Esophagus (tissue), 2 donors: ENCODE measurements around the gene OR51S1. TPM values are rescaled to one million over a fixed set of nuclear protein-coding genes. Genes with fewer than 3 reads are reported as not detected.
"Not testable (repeated sequence)": the region's sequence is repeated elsewhere in the genome, so short reads cannot be mapped to it uniquely, and the experiment has no call there.

ENCODE experiments used
- H3K27ac ChIP-seq, 2 donors: one replicate each; pipeline ENCODE4 v1.5.1; 2013; ENCODE audit warnings: low read depth in 2 of 2, mild to moderate bottlenecking in 2 of 2, inconsistent platforms in 1 of 2, low read length in 1 of 2, moderate library complexity in 1 of 2
- H3K27me3 ChIP-seq, 2 donors: one replicate each; pipeline ENCODE4 v1.6.1; 2013; ENCODE audit warnings: low read length in 2 of 2, control low read depth in 1 of 2, mild to moderate bottlenecking in 1 of 2; ENCODE audit not compliant: insufficient read depth in 2 of 2, control insufficient read depth in 1 of 2
- H3K36me3 ChIP-seq, 2 donors: one replicate each; pipeline ENCODE4 v1.6.1; 2013; ENCODE audit warnings: low read length in 1 of 2; ENCODE audit not compliant: control insufficient read depth in 2 of 2, insufficient read depth in 2 of 2
- H3K4me1 ChIP-seq, 2 donors: one replicate each; pipeline ENCODE4 v1.6.1; 2013; ENCODE audit warnings: low read length in 1 of 2; ENCODE audit not compliant: control insufficient read depth in 2 of 2, insufficient read depth in 2 of 2
- H3K4me3 ChIP-seq, 2 donors: one replicate each; pipeline ENCODE4 v1.5.1; 2013; ENCODE audit warnings: low read length in 2 of 2, mild to moderate bottlenecking in 2 of 2, low read depth in 1 of 2, moderate library complexity in 1 of 2
- H3K9me3 ChIP-seq, 2 donors: one replicate each; pipeline ENCODE4 v1.6.1; 2013; ENCODE audit warnings: mild to moderate bottlenecking in 2 of 2, low read depth in 1 of 2, low read length in 1 of 2, moderate library complexity in 1 of 2; ENCODE audit not compliant: control insufficient read depth in 2 of 2, insufficient read depth in 1 of 2
- WGBS, 2 donors: extraction: QIAGEN DNeasy Blood & Tissue Kit; methylation state at CpG; one replicate each; pipeline ENCODE4 v1.1.7; 2013; 5-methylcytosine and 5-hydroxymethylcytosine counted together
- polyA plus RNA-seq, 2 donors: library from polyadenylated mRNA; stranded (reverse); fragments of 200-250 nt; gene quantifications; one replicate each; pipeline ENCODE4 v1.2.3, GENCODE V29; 2013
- donor health status: healthy with polysubstance abuse.
- donor health status: Bipolar disorder and iron deficiency.

The OR51S1 gene
- polyA plus RNA-seq, 2 donors = not detected

GRCh38 chr11:4865855-4866254, 16.8 kb upstream of the OR51S1 start:
- Histone ChIP-seq H3K9me3 (no peaks in the 10 kb centered on the region), H3K4me1 (no peaks in the 10 kb centered on the region), H3K36me3 (no peaks in the 10 kb centered on the region), H3K27me3 (no peaks in the 10 kb centered on the region), H3K4me3 (no peak overlapping the region), H3K27ac (no peak overlapping the region)
- WGBS, 2 donors = 22 to 23% methylated on average over 1 of the region's 1 CpG

- Histone ChIP-seq H3K27ac (no peak overlapping the region), H3K9me3 (no peaks in the 10 kb centered on the region), H3K36me3 (no peaks in the 10 kb centered on the region), H3K27me3 (no peaks in the 10 kb centered on the region), H3K4me1 (no peaks in the 10 kb centered on the region), H3K4me3 (no peak overlapping the region)
- 74 to 80% methylated on average over 4 of the region's 4 CpGs for WGBS, 2 donors
Observed at GRCh38 chr11:4863876-4864275, 14.9 kb upstream of the OR51S1 start.

GRCh38 chr11:4862447-4863236, 13.6 kb upstream of the OR51S1 start:
- H3K36me3 ChIP-seq = no peaks in the 10 kb centered on the region
- H3K9me3 ChIP-seq = no peaks in the 10 kb centered on the region
- no peaks in the 10 kb centered on the region for H3K27me3 ChIP-seq
- H3K27ac ChIP-seq = no peak overlapping the region
- no peaks in the 10 kb centered on the region for H3K4me1 ChIP-seq
- H3K4me3 ChIP-seq = no peak overlapping the region

GRCh38 chr11:4854286-4854685, 5.3 kb upstream of the OR51S1 start:
- H3K27me3 ChIP-seq, H3K9me3 ChIP-seq, H3K4me3 ChIP-seq, H3K27ac ChIP-seq, H3K36me3 ChIP-seq, H3K4me1 ChIP-seq: not testable (repeated sequence)
- WGBS, 2 donors = 81 to 88% methylated on average over 7 of the region's 7 CpGs

GRCh38 chr11:4851033-4851432, 2.0 kb upstream of the OR51S1 start:
- Histone ChIP-seq H3K36me3 (no peaks in the 10 kb centered on the region), H3K9me3 (no peaks in the 10 kb centered on the region), H3K27ac (no peak overlapping the region), H3K27me3 (no peaks in the 10 kb centered on the region), H3K4me3 (no peak overlapping the region), H3K4me1 (no peaks in the 10 kb centered on the region)
- WGBS, 2 donors = 11% methylated on average over 4 of the region's 4 CpGs

- no peaks in the 10 kb centered on the region for H3K9me3 ChIP-seq
- no peak overlapping the region for H3K27ac ChIP-seq
- H3K27me3 ChIP-seq = no peaks in the 10 kb centered on the region
- no peaks in the 10 kb centered on the region for H3K36me3 ChIP-seq
- 83 to 92% methylated on average over 2 of the region's 2 CpGs for WGBS, 2 donors
- no peak overlapping the region for H3K4me3 ChIP-seq
- H3K4me1 ChIP-seq = no peaks in the 10 kb centered on the region
Observed at GRCh38 chr11:4839851-4840549, 9.0 kb downstream of the OR51S1 start.

- Histone ChIP-seq H3K27me3 (no peaks in the 10 kb centered on the region), H3K9me3 (no peaks in the 10 kb centered on the region), H3K36me3 (no peaks in the 10 kb centered on the region), H3K27ac (no peak overlapping the region), H3K4me3 (no peak overlapping the region), H3K4me1 (no peaks in the 10 kb centered on the region)
- WGBS, 2 donors = 54 to 61% methylated on average over 2 of the region's 2 CpGs
Observed at GRCh38 chr11:4830909-4831308, 18.1 kb downstream of the OR51S1 start.

GRCh38 chr11:4830346-4830745, 18.7 kb downstream of the OR51S1 start:
- H3K27ac ChIP-seq = no peak overlapping the region
- no peaks in the 10 kb centered on the region for H3K27me3 ChIP-seq
- no peak overlapping the region for H3K4me3 ChIP-seq
- H3K4me1 ChIP-seq = no peaks in the 10 kb centered on the region
- H3K9me3 ChIP-seq = no peaks in the 10 kb centered on the region
- H3K36me3 ChIP-seq = no peaks in the 10 kb centered on the region
- 45 to 52% methylated on average over 1 of the region's 1 CpG for WGBS, 2 donors

- H3K4me3 ChIP-seq = no peak overlapping the region
- H3K9me3 ChIP-seq = no peaks in the 10 kb centered on the region
- no peaks in the 10 kb centered on the region for H3K4me1 ChIP-seq
- H3K27ac ChIP-seq = no peak overlapping the region
- H3K36me3 ChIP-seq = no peaks in the 10 kb centered on the region
- no peaks in the 10 kb centered on the region for H3K27me3 ChIP-seq
Observed at GRCh38 chr11:4826425-4826824, 22.6 kb downstream of the OR51S1 start.

- H3K4me1 ChIP-seq = no peaks in the 10 kb centered on the region
- no peaks in the 10 kb centered on the region for H3K9me3 ChIP-seq
- H3K4me3 ChIP-seq = no peak overlapping the region
- no peaks in the 10 kb centered on the region for H3K36me3 ChIP-seq
- no peaks in the 10 kb centered on the region for H3K27me3 ChIP-seq
- H3K27ac ChIP-seq = no peak overlapping the region
Observed at GRCh38 chr11:4825132-4825531, 23.9 kb downstream of the OR51S1 start.
